Neural progenitor cell (in vitro differentiated cells): ENCODE results near the gene ZSWIM4.

Experiments
- EZH2 ChIP-seq: fragments of 200-600 bp; sonication (generic); IDR thresholded peaks from 2 replicates; pipeline ENCODE4 v1.6.1; 2017; ENCODE audit warnings: antibody characterized with exemption, mild to moderate bottlenecking, moderate library complexity
- EZH2phosphoT487 ChIP-seq: fragments of 200-600 bp; sonication (generic); IDR thresholded peaks from 2 replicates; pipeline ENCODE4 v1.6.1; 2017; ENCODE audit warnings: antibody characterized with exemption
- TF ChIP-seq, protein P1 (sequence below): fragments of 200-600 bp; sonication (generic); IDR thresholded peaks from 2 replicates; pipeline ENCODE4 v1.5.1; 2017; ENCODE audit warnings: antibody characterized with exemption, mild to moderate bottlenecking

DNA sequence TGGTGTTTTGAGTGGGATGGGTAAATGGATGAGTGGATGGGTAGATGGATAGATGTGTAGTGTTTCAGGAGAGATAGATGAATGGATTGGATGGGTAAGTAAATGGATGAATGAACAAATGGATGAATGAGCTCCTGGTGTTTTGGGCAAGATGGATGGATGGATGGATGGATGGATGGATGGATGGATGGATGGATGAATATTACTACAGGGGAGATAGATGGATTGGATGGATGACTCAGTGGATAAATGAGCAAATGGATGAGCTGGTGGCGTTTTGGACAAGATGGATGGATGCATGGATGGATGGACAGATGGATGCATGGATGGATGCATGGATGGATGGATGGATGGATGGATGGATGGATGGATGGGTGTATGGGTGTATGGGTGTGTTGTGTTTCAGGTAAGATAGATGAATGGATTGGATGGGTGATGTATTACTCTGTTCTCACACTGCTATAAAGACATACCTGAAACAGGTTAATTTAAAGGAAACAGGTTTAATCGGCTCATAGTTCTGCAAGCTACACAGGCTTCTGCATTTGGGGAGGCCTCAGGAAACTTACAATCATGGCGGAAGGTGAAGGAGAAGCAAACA is 12.3 kb downstream of the ZSWIM4 start:
- TF ChIP-seq, protein P1, sequence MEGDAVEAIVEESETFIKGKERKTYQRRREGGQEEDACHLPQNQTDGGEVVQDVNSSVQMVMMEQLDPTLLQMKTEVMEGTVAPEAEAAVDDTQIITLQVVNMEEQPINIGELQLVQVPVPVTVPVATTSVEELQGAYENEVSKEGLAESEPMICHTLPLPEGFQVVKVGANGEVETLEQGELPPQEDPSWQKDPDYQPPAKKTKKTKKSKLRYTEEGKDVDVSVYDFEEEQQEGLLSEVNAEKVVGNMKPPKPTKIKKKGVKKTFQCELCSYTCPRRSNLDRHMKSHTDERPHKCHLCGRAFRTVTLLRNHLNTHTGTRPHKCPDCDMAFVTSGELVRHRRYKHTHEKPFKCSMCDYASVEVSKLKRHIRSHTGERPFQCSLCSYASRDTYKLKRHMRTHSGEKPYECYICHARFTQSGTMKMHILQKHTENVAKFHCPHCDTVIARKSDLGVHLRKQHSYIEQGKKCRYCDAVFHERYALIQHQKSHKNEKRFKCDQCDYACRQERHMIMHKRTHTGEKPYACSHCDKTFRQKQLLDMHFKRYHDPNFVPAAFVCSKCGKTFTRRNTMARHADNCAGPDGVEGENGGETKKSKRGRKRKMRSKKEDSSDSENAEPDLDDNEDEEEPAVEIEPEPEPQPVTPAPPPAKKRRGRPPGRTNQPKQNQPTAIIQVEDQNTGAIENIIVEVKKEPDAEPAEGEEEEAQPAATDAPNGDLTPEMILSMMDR: no peak
- TF ChIP-seq EZH2 (no peak), EZH2phosphoT487 (no peak)
